ENCODE measurements around the gene SDK1.

DNA sequence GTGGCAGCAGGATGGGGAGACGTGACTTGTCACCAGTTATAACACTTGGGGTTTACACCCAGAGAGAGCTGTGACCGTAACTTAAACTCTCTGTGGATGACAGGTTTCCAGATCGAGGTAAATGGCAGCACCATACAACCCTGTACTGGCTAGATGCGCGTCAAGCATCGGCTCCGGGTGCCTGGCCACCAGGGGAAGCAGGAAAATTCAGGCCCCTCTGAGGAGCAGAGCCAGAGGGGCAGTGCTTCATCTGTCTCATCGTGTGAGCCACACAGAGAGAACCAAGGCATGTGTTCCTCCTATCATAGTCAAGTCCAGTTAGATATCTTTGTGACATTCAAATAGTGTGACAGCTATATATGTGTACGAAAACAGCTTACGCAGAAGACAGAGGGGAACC lies 728.9 kb downstream of the SDK1 start:
- TF ChIP-seq, protein P1, sequence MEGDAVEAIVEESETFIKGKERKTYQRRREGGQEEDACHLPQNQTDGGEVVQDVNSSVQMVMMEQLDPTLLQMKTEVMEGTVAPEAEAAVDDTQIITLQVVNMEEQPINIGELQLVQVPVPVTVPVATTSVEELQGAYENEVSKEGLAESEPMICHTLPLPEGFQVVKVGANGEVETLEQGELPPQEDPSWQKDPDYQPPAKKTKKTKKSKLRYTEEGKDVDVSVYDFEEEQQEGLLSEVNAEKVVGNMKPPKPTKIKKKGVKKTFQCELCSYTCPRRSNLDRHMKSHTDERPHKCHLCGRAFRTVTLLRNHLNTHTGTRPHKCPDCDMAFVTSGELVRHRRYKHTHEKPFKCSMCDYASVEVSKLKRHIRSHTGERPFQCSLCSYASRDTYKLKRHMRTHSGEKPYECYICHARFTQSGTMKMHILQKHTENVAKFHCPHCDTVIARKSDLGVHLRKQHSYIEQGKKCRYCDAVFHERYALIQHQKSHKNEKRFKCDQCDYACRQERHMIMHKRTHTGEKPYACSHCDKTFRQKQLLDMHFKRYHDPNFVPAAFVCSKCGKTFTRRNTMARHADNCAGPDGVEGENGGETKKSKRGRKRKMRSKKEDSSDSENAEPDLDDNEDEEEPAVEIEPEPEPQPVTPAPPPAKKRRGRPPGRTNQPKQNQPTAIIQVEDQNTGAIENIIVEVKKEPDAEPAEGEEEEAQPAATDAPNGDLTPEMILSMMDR (IDR thresholded peaks at IDR 0.05; ENCODE audit: borderline replicate concordance, extremely low read depth, low read length, poor library complexity, severe bottlenecking) = no peak
- TF ChIP-seq EZH2 (IDR thresholded peaks at IDR 0.05; ENCODE audit: borderline replicate concordance, low read depth, low read length, severe bottlenecking) = no peak
